ENCODE results near the gene KRTAP4-6.

Gene KRTAP4-6

GRCh38 chr17:41177727-41178271 is 37.5 kb upstream of the KRTAP4-6 start, which contains the start of gene KRTAP4-2:
KRTAP4-2 (minus strand) TSS chr17:41178221; CDS start chr17:41178164, 57 bp downstream.
- Histone ChIP-seq H3K9me2 (replicated peaks; ENCODE audit: insufficient read depth, low read length) (no peaks in the 10 kb centered on the region), H3K4me3 (ENCODE audit: insufficient read depth, low read length, poor library complexity, severe bottlenecking) (no peak within 1 kb of the TSS), H3K27ac (ENCODE audit: low read depth, low read length) (no peak within 1 kb of the TSS), H2AFZ (ENCODE audit: low read depth, low read length, severe bottlenecking) (no peak within 1 kb of the TSS), H3K79me2 (ENCODE audit: insufficient read depth, low read length) (no peaks in the 10 kb centered on the region), H3F3A (ENCODE audit: insufficient read depth) (no peaks in the 10 kb centered on the region), H3K27me3 (ENCODE audit: low read length) (0 out of 2 replicates have a peak, but pooled peaks cover 3% of the 10 kb centered on the region), H4K20me1 (ENCODE audit: low read depth, low read length) (no peaks in the 10 kb centered on the region), H3K4me2 (ENCODE audit: low read depth, low read length, poor library complexity, severe bottlenecking) (no peak within 1 kb of the TSS), H3K9me3 (ENCODE audit: insufficient read depth, low read length) (no peaks in the 10 kb centered on the region), H3K9ac (ENCODE audit: low read length) (no peak within 1 kb of the TSS), H3K36me3 (ENCODE audit: low read length) (no peaks in the 10 kb centered on the region)
- no peak for TF ChIP-seq EZH2phosphoT487 (conservative IDR thresholded peaks at IDR 0.05; ENCODE audit: low read length)
- TF ChIP-seq CTCF (IDR thresholded peaks at IDR 0.05; ENCODE audit: insufficient read depth, low read length, poor library complexity, severe bottlenecking): no peak

GRCh38 chr17:41176744-41177387 is 36.5 kb upstream of the KRTAP4-6 start:
- Histone ChIP-seq H3K36me3 (ENCODE audit: low read length) (no peaks in the 10 kb centered on the region), H3K9me3 (ENCODE audit: insufficient read depth, low read length) (no peaks in the 10 kb centered on the region), H3K4me2 (ENCODE audit: low read depth, low read length, poor library complexity, severe bottlenecking) (no peak overlapping the region), H3F3A (ENCODE audit: insufficient read depth) (no peaks in the 10 kb centered on the region), H4K20me1 (ENCODE audit: low read depth, low read length) (no peaks in the 10 kb centered on the region), H3K4me3 (ENCODE audit: insufficient read depth, low read length, poor library complexity, severe bottlenecking) (no peak overlapping the region), H3K79me2 (ENCODE audit: insufficient read depth, low read length) (no peaks in the 10 kb centered on the region), H3K27ac (ENCODE audit: low read depth, low read length) (no peak overlapping the region), H3K27me3 (ENCODE audit: low read length) (0 out of 2 replicates have a peak, but pooled peaks cover 3% of the 10 kb centered on the region), H3K9ac (ENCODE audit: low read length) (no peak overlapping the region), H2AFZ (ENCODE audit: low read depth, low read length, severe bottlenecking) (no peak overlapping the region), H3K9me2 (replicated peaks; ENCODE audit: insufficient read depth, low read length) (no peaks in the 10 kb centered on the region)
- no peak for TF ChIP-seq CTCF (IDR thresholded peaks at IDR 0.05; ENCODE audit: insufficient read depth, low read length, poor library complexity, severe bottlenecking)
- TF ChIP-seq EZH2phosphoT487 (conservative IDR thresholded peaks at IDR 0.05; ENCODE audit: low read length): no peak

GRCh38 chr17:41171886-41172285 is 31.5 kb upstream of the KRTAP4-6 start:
- Histone ChIP-seq H4K20me1 (ENCODE audit: low read depth, low read length) (no peaks in the 10 kb centered on the region), H3K79me2 (ENCODE audit: insufficient read depth, low read length) (no peaks in the 10 kb centered on the region), H3K27ac (ENCODE audit: low read depth, low read length) (no peak overlapping the region), H3K9ac (ENCODE audit: low read length) (no peak overlapping the region), H3K4me2 (ENCODE audit: low read depth, low read length, poor library complexity, severe bottlenecking) (no peak overlapping the region), H3F3A (ENCODE audit: insufficient read depth) (no peaks in the 10 kb centered on the region), H3K9me3 (ENCODE audit: insufficient read depth, low read length) (no peaks in the 10 kb centered on the region), H3K27me3 (ENCODE audit: low read length) (no peaks in the 10 kb centered on the region), H3K36me3 (ENCODE audit: low read length) (no peaks in the 10 kb centered on the region), H2AFZ (ENCODE audit: low read depth, low read length, severe bottlenecking) (no peak overlapping the region), H3K4me3 (ENCODE audit: insufficient read depth, low read length, poor library complexity, severe bottlenecking) (no peak overlapping the region), H3K9me2 (replicated peaks; ENCODE audit: insufficient read depth, low read length) (no peaks in the 10 kb centered on the region)
- TF ChIP-seq CTCF (IDR thresholded peaks at IDR 0.05; ENCODE audit: insufficient read depth, low read length, poor library complexity, severe bottlenecking) (no peak), EZH2phosphoT487 (conservative IDR thresholded peaks at IDR 0.05; ENCODE audit: low read length) (no peak)
